ENCODE data around the gene ASCL4.

ASCL4 gene

DNA sequence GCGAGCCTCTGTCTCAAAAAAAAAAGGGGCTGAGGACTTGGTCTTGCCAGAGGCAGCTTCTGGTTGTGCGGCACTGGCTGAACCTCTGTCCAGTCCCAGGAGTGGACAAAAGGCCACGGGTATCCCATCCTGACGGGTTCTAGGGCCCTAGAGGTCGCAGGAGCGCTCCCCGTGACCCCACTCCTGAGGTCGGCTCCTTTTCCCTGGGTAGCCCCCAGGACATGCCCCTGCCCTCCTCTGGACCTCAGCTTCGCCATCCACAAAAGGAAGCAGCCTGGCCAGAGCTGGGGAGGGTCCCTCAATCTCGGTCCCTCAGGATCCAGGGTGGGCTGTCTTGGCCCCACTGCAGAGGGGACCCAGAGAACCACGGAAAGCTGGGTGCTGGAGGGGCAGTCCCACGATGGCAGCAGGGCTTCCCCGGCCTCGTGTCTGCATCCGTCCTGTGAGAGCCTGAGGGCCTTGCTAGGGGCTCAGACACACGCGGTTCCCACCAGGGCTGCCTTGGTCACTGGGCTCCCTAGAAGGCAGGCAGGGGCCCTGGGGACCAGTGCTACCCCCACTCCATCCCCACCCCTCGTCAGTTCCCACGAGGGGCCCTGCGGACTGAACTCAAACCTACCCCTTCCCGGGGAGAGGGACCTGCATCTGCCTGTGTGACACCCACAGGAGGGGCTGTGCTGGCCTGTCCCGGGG is 31.1 kb downstream of the ASCL4 start:
- TF ChIP-seq, protein P1, sequence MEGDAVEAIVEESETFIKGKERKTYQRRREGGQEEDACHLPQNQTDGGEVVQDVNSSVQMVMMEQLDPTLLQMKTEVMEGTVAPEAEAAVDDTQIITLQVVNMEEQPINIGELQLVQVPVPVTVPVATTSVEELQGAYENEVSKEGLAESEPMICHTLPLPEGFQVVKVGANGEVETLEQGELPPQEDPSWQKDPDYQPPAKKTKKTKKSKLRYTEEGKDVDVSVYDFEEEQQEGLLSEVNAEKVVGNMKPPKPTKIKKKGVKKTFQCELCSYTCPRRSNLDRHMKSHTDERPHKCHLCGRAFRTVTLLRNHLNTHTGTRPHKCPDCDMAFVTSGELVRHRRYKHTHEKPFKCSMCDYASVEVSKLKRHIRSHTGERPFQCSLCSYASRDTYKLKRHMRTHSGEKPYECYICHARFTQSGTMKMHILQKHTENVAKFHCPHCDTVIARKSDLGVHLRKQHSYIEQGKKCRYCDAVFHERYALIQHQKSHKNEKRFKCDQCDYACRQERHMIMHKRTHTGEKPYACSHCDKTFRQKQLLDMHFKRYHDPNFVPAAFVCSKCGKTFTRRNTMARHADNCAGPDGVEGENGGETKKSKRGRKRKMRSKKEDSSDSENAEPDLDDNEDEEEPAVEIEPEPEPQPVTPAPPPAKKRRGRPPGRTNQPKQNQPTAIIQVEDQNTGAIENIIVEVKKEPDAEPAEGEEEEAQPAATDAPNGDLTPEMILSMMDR (IDR thresholded peaks at IDR 0.05; ENCODE audit: low read depth, low read length, missing control alignments): no peak
- H3K4me3 ChIP-seq (replicated peaks; ENCODE audit: low read depth, low read length): no peak overlapping the region
- no peak for DNase-seq (ENCODE audit: extremely low read depth, low read depth)

DNA sequence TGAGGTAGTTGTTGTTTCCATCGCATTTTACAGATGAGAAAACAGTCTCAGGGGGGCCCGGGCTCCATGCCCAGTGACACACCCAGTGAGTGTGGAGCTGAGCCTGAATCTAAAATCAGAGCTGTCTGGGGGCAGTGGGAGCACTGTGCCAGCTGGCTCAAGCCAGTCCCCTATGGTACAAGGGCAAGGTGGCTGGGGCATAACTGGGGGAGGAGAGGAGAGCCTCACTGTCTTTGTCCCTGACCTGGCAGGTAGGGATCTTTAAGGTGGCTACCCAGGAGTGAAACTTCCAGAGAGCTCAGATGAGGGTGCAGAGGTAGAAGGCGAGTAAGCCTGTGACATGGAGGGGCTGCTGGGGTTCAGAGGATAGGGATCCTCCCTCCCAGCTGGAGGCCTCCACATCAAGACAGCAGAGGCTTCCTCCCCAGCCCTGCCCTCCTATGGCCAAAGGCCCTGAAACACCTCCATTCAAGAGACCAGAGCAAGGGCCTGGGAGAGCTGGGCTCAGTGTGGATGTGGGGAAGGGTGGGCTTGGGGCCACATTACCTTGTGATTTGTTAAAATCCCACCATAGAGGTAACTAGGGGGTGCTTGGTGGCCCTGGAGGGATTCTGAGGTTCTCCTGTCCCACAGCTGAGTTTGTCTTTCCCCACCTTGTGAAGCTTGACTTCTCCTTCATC is 33.1 kb downstream of the ASCL4 start:
- H3K4me3 ChIP-seq (replicated peaks; ENCODE audit: low read depth, low read length): no peak overlapping the region
- DNase-seq (ENCODE audit: extremely low read depth, low read depth): no peak
- TF ChIP-seq, protein P1 (IDR thresholded peaks at IDR 0.05; ENCODE audit: low read depth, low read length, missing control alignments): no peak

DNA sequence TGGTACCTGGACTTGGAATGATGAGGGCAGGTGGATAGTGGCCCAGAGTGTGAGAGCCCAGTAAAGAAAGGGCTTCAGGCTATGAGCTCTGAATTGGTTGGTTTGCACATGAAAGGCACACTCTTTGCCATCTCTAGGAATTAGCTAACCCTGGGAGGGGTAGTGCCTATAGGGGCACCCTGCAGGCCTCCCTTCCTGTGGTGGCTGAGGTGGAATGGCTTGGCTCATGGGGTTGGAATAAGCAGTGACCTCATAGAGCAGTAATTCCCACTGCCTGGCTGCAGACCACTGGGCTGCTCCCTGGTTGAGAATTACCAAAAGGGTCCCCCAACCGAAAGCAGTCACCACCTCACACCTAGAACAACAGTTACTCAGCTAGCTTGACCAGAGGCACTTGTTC is 42.7 kb downstream of the ASCL4 start:
- DNase-seq (ENCODE audit: extremely low read depth, low read depth): no peak
- TF ChIP-seq, protein P1 (IDR thresholded peaks at IDR 0.05; ENCODE audit: low read depth, low read length, missing control alignments): no peak
- H3K4me3 ChIP-seq (replicated peaks; ENCODE audit: low read depth, low read length): no peak overlapping the region

- H3K4me3 ChIP-seq (replicated peaks; ENCODE audit: low read depth, low read length): no peak overlapping the region
- TF ChIP-seq, protein P1 (IDR thresholded peaks at IDR 0.05; ENCODE audit: low read depth, low read length, missing control alignments): no peak
- DNase-seq (ENCODE audit: extremely low read depth, low read depth): peak; percentile 6
These were observed 44.5 kb downstream of the ASCL4 start for GRCh38 chr12:107818984-107819383.

GRCh38 chr12:107822356-107822755 is 47.9 kb downstream of the ASCL4 start:
- no peak for DNase-seq (ENCODE audit: extremely low read depth, low read depth)
- H3K4me3 ChIP-seq (replicated peaks; ENCODE audit: low read depth, low read length): no peak overlapping the region
- TF ChIP-seq, protein P1 (IDR thresholded peaks at IDR 0.05; ENCODE audit: low read depth, low read length, missing control alignments): no peak
